ENCODE results near the gene KPNB1.

KPNB1 gene

GRCh38 chr17:47717979-47718621 lies 68.4 kb downstream of the KPNB1 start:
- H3K4me1 Mint-ChIP-seq: peaks cover 91% of the 10 kb centered on the region
- peak overlapping the region; percentile 89 for H3K4me3 Mint-ChIP-seq
- H3K27me3 Mint-ChIP-seq: no peaks in the 10 kb centered on the region
- H3K9me3 Mint-ChIP-seq: no peaks in the 10 kb centered on the region
- H3K27ac Mint-ChIP-seq: peak overlapping the region; percentile 100
- H3K36me3 Mint-ChIP-seq: no peaks in the 10 kb centered on the region

GRCh38 chr17:47718634-47719405 lies 69.1 kb downstream of the KPNB1 start:
- Mint-ChIP-seq H3K9me3 (no peaks in the 10 kb centered on the region), H3K27ac (peak overlapping the region; percentile 100), H3K36me3 (no peaks in the 10 kb centered on the region), H3K4me1 (peaks cover 96% of the 10 kb centered on the region), H3K4me3 (peak overlapping the region; percentile 89), H3K27me3 (no peaks in the 10 kb centered on the region)

- peaks cover 94% of the 10 kb centered on the region for H3K4me1 Mint-ChIP-seq
- H3K36me3 Mint-ChIP-seq: no peaks in the 10 kb centered on the region
- H3K27ac Mint-ChIP-seq: peak overlapping the region; percentile 100
- peak overlapping the region; percentile 89 for H3K4me3 Mint-ChIP-seq
- H3K27me3 Mint-ChIP-seq: no peaks in the 10 kb centered on the region
- no peaks in the 10 kb centered on the region for H3K9me3 Mint-ChIP-seq
Measured at GRCh38 chr17:47719411-47720152, 69.9 kb downstream of the KPNB1 start.

- Mint-ChIP-seq H3K4me1 (peaks cover 97% of the 10 kb centered on the region), H3K9me3 (no peaks in the 10 kb centered on the region), H3K27me3 (no peaks in the 10 kb centered on the region), H3K4me3 (peak overlapping the region; percentile 89), H3K36me3 (no peaks in the 10 kb centered on the region), H3K27ac (peak overlapping the region; percentile 100)
Measured at GRCh38 chr17:47720196-47720595, 70.5 kb downstream of the KPNB1 start.

- H3K4me3 Mint-ChIP-seq: peak overlapping the region; percentile 89
- no peaks in the 10 kb centered on the region for H3K36me3 Mint-ChIP-seq
- no peaks in the 10 kb centered on the region for H3K27me3 Mint-ChIP-seq
- peaks cover 95% of the 10 kb centered on the region for H3K4me1 Mint-ChIP-seq
- no peaks in the 10 kb centered on the region for H3K9me3 Mint-ChIP-seq
- H3K27ac Mint-ChIP-seq: peak overlapping the region; percentile 100
Measured at GRCh38 chr17:47720754-47721533, 71.2 kb downstream of the KPNB1 start.

GRCh38 chr17:47721725-47722124 lies 72.0 kb downstream of the KPNB1 start:
- Mint-ChIP-seq H3K9me3 (no peaks in the 10 kb centered on the region), H3K36me3 (no peaks in the 10 kb centered on the region), H3K4me3 (peak overlapping the region; percentile 89), H3K27ac (peak overlapping the region; percentile 100), H3K4me1 (peaks cover 95% of the 10 kb centered on the region), H3K27me3 (no peaks in the 10 kb centered on the region)

GRCh38 chr17:47724705-47725104 lies 75.0 kb downstream of the KPNB1 start:
- peak overlapping the region; percentile 88 for H3K27ac Mint-ChIP-seq
- H3K36me3 Mint-ChIP-seq: no peaks in the 10 kb centered on the region
- no peaks in the 10 kb centered on the region for H3K9me3 Mint-ChIP-seq
- H3K27me3 Mint-ChIP-seq: no peaks in the 10 kb centered on the region
- peak overlapping the region; percentile 49 for H3K4me3 Mint-ChIP-seq
- H3K4me1 Mint-ChIP-seq: peaks cover 83% of the 10 kb centered on the region

- no peaks in the 10 kb centered on the region for H3K9me3 Mint-ChIP-seq
- peak overlapping the region; percentile 70 for H3K27ac Mint-ChIP-seq
- H3K4me1 Mint-ChIP-seq: peaks cover 78% of the 10 kb centered on the region
- peak overlapping the region; percentile 7 for H3K4me3 Mint-ChIP-seq
- no peaks in the 10 kb centered on the region for H3K36me3 Mint-ChIP-seq
- H3K27me3 Mint-ChIP-seq: no peaks in the 10 kb centered on the region
Measured at GRCh38 chr17:47725446-47726111, 75.9 kb downstream of the KPNB1 start.

- no peaks in the 10 kb centered on the region for H3K9me3 Mint-ChIP-seq
- peak overlapping the region; percentile 15 for H3K4me3 Mint-ChIP-seq
- peaks cover 78% of the 10 kb centered on the region for H3K4me1 Mint-ChIP-seq
Measured at GRCh38 chr17:47726796-47727703, 77.3 kb downstream of the KPNB1 start.

GRCh38 chr17:47727704-47728036 lies 78.0 kb downstream of the KPNB1 start:
- H3K9me3 Mint-ChIP-seq: no peaks in the 10 kb centered on the region
- H3K27me3 Mint-ChIP-seq: no peaks in the 10 kb centered on the region
- H3K36me3 Mint-ChIP-seq: no peaks in the 10 kb centered on the region
- H3K4me3 Mint-ChIP-seq: no peak overlapping the region
- peak overlapping the region; percentile 7 for H3K27ac Mint-ChIP-seq
- peaks cover 78% of the 10 kb centered on the region for H3K4me1 Mint-ChIP-seq

More at GRCh38 chr17:47726796-47727703, 77.3 kb downstream of the KPNB1 start:
- peak overlapping the region; percentile 81 for H3K27ac Mint-ChIP-seq
- no peaks in the 10 kb centered on the region for H3K36me3 Mint-ChIP-seq
- no peaks in the 10 kb centered on the region for H3K27me3 Mint-ChIP-seq

GRCh38 chr17:47728214-47728877 lies 78.6 kb downstream of the KPNB1 start:
- no peak overlapping the region for H3K4me3 Mint-ChIP-seq
- no peaks in the 10 kb centered on the region for H3K36me3 Mint-ChIP-seq
- no peaks in the 10 kb centered on the region for H3K9me3 Mint-ChIP-seq
- peaks cover 73% of the 10 kb centered on the region for H3K4me1 Mint-ChIP-seq
- H3K27me3 Mint-ChIP-seq: no peaks in the 10 kb centered on the region
- peak overlapping the region; percentile 18 for H3K27ac Mint-ChIP-seq

- Mint-ChIP-seq H3K4me1 (peaks cover 69% of the 10 kb centered on the region), H3K27me3 (no peaks in the 10 kb centered on the region), H3K27ac (no peak overlapping the region), H3K36me3 (peaks cover 7% of the 10 kb centered on the region), H3K4me3 (no peak overlapping the region), H3K9me3 (no peaks in the 10 kb centered on the region)
Measured at GRCh38 chr17:47729476-47729875, 79.8 kb downstream of the KPNB1 start.

- Mint-ChIP-seq H3K36me3 (peaks cover 13% of the 10 kb centered on the region), H3K27me3 (no peaks in the 10 kb centered on the region), H3K4me3 (peak overlapping the region; percentile 87), H3K27ac (peak overlapping the region; percentile 65), H3K9me3 (no peaks in the 10 kb centered on the region), H3K4me1 (peaks cover 59% of the 10 kb centered on the region)
Measured at GRCh38 chr17:47730681-47731080, 81.0 kb downstream of the KPNB1 start.

- Mint-ChIP-seq H3K27me3 (no peaks in the 10 kb centered on the region), H3K4me1 (peaks cover 58% of the 10 kb centered on the region)
Measured at GRCh38 chr17:47731396-47731795, 81.7 kb downstream of the KPNB1 start.

More at GRCh38 chr17:47731396-47731795, 81.7 kb downstream of the KPNB1 start:
- Mint-ChIP-seq H3K9me3 (no peaks in the 10 kb centered on the region), H3K27ac (peak overlapping the region; percentile 31), H3K36me3 (peaks cover 18% of the 10 kb centered on the region), H3K4me3 (peak overlapping the region; percentile 87)
